NCI-H1417 treated with DMSO at 0.1 percent for 48 hours (cell line): ENCODE results near the gene MSI1.

ENCODE experiments used
- DNase-seq: peaks from one replicate; lab custom pipeline; 2025; lab: John Stamatoyannopoulos, UW

Gene MSI1

DNA sequence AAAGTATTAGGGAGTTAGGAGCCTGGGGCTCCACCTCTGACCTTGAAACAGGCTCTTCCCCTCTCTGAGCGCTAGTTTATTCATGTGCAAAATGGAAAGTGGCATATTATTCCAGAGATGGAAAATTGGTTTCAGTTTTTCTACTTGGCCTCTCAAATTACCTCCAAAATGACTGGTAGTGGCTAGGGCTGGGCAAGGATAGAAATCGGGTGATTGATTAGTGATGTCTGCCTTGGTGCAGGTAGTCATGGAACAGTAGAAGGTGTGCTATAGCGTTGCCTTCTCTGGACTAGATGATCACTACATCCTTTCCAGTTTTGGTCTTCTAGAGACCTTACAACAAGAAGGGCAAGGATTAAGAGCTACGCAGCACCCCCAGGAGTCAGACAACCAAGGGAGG lies 8.6 kb upstream of the MSI1 start:
- no peak for DNase-seq

DNA sequence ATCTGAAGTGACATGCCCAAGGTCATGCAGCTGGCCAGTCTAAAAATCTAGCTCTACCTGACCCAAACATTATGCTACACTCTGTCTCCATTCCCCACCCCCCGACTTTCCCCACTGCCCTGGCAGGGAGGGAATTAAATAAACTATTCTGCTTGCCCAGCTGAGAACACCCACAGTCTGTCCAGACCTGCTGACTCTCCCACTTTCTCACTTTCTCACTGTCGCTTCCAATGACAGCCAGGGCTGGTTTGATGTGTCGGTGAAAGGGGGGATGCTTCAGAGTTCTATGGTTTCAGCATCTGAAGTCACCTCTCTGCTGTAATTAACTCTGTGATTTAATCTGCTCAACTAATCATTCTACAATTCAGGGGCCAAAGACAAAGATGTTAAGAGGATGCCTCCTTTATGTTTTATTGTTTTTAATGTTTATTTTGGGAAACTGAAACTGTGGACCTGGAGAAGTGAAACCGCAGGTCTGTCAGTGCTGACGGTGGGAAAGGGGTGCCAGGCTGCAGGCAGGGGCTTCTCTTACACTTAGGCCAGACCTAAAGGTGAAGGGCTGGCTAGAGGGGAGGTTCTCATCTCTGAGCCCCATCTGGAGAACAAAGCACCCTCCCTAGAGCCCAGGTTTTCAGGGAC lies 8.1 kb upstream of the MSI1 start:
- DNase-seq: no peak

DNA sequence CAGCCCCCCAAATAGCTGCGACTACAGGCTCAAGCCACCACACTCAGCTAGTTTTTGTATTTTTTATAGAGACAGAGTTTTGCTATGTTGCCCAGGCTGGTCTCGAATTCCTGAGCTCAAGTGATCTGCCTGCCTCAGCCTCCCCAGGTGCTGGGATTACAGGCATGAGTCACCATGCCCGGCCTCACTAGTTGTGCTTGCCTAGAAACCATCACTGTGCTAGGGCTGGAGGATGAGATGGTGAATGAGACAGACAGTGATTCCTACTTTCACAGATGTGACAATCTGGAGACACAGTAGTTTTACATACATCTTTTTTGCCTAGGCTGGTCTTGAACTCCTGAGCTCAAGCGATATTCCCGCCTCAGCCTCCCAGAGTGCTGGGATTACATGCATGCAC lies 7.5 kb upstream of the MSI1 start:
- DNase-seq: no peak

DNA sequence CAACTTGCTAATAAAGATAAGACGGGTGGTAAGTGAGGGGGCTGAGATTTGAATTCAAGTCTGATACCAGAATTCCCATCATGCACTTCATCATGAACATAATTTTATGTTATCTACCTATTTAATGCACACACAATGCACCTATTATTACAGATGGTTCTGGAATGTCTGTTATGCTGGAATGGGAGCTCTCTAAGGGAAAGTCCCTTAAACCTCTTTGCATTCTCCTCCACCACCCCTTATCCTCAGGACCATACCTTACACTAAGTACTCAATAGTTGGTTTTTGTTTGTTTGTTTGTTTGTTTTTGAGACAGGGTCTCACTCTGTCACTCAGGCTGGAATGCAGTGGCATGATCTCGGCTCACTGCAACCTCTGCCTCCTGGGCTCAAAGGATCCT lies 7.0 kb upstream of the MSI1 start:
- no peak for DNase-seq

DNA sequence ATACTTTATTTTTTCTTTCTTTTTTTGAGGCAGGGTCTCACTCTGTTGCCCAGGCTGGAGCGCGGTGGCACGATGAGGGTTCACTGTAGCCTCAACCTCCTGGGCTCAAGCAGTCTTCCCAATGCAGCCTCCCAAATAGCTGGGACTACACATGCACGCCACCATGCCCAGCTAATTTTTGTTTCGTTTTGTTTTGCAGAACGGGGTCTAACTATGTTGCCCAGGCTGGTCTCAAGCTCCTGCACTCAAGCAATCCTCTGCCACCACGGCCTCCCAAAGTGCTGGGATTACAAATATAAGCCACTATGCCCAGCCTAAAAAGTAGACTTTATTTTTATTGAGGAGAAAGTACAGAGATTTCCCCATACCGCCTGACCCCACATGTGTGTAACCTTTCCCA lies 4.7 kb upstream of the MSI1 start:
- DNase-seq: no peak

DNA sequence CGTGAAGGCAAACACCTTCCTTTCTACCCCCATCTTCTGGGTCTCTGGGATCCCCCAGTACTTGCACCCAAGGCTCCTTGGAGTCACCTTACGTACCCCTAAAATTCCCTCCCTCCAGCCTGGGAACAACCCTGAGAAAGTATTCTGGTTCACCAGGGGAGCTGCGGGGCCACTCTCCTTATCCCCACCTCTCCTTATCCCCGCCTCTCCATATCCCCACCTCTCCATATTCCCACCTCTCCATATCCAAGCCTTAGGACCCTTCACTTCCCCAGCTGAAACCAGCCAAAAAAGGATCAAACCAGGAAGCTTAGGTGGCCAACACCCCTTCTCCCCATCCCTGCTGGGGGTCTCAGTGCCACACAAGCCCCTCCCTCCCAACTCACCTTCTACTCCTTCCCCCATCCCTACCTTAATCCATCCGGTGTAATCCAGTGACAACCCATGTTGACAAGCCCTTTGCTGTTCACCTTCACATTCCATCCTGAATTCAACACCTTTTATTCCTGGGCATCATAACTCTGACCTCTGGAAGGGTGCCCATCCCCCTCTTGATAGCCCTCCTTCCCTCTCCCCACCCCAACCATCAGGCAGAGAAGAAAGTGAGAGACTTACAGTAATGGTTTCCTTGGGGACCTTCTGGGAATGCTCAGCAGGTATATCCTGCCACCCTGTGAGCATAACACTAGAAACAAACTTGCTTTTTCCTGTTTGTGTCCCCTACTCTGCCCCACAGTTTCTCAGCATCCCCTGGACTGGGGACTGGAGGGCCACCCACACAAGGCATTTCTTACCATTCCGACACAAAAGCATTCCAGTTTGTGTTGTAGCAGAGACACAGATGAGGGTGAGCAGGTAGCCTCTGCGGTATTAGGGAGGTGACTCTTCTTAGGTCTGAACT lies 1.6 kb upstream of the MSI1 start:
- no peak for DNase-seq

DNA sequence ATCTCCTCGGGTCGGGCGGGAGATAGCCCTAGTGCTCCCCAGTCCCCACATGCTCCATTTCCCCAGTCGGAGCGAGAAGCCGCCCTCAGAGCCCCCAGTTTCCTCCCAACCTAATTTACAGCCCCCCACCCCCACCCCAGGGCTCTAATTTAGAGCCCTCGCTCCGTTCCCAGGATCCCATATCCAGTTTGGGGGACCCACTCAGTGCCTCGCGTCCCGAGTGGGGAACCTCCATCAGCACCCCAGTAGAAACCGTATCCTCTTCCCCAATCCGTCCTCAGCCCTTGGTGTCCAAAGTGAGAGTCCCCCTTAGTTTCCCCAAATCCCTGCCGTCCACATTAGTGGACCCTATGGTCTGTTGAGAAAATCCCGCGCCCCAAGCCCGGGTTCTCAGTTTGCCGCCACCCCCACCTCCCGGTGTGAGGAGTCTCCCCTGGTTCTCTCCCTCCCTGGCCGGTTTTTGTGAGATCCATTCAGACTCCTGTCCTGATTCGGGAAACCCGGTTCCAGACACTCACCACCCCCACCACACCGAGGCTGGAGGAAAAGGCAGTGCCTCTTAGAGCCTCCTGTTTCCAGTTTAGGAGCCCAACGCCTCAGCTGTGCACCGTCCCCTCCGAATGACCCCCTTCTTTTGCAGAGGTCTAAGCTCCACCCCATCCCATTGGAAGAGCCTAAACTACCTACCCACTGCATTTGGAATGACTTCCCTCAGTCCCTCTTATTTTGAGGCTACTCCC lies 809 bp upstream of the MSI1 start:
- DNase-seq: no peak

DNA sequence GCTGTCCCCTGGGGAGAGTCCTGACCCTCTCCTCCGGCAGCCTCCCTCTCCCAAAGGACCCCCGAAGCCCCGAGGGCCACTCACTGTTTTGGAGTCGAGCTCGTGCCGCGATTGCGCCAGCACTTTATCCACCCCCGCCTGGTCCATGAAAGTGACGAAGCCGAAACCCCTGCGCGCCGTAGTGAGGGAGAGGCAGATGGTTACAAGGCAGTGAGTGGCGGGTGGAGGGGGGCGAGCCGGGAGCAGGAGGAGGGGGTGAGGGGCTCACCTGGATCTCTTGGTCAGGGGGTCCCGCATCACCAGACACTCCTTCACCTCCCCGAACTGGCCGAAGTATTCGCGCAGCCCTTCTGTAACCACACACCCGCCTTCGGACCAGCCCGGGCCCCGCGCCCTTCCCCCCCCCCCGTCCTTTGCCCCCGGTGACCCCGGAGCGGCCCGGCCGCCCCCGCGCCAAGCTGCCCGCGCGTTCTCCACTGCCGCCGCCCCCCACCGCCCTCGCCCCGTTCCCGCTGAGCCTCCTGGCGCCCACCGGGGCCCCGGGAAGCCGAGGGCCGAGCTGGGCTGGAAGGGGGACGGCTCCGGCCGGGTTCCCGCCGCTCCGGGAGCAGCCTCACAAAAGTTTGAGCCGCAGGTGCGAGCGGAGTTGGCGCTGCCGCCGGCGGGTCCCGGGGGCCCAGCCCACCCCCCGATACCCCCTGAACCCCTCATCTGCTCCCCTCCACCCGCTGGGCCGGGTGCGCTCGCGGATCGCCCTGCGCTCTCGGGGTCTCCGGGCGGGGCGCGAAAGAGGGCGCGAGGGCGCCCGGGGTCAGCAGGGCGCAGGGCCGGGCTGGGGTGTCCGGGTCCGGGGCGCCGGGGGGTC lies 808 bp downstream of the MSI1 start:
- DNase-seq: no peak

DNA sequence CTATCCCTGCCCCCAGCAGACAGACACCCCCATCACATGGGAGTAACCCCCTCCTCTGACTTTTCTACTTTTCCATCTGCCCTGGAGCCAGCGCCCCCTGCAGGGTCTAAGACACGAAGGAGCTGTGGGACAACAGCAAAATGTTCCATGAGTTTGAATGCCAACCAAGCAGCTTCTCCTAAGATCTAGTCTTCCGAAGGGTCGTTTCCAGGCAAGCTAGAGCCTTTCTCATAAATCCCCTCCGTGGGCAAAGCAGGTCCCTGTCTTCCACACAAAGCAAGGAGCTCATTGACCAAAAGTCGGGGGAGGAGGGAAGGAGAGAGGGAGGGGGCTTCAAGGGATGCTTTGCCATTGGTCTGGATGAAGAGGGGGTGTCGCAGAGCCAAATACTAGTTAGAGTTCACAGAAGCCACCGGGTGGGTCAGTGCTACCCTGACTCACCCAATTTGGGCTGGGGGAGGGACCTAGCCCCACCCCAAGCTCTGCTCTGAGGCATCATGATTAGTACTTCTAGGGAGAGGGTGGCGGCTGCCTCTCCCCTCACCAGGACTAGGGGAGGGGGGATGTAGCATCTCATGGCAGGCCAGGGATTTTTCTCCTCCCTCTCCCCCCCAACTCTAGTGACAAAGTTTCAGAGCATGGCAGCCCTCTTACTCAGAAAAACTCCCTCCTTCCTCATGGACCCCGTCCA lies 1.6 kb downstream of the MSI1 start:
- no peak for DNase-seq

DNA sequence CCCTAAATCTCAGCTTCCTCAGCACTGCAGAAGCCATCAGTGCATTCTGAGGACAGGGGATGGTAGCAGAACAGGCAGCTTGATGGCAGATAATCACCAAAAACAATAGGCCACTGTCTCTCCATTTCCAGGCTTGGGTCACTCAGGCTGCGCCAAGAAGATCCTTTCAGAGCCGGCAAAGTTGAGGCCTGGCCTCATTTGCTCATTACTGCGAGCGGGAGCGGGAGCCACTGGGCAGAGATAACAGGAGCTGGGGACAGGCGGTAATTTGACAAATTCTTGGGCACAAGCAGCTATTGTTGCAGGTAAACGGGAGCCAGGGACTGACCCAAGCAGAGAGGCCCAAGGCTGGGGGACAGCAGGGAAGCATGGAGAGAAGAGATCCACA lies 2.1 kb downstream of the MSI1 start:
- no peak for DNase-seq

DNA sequence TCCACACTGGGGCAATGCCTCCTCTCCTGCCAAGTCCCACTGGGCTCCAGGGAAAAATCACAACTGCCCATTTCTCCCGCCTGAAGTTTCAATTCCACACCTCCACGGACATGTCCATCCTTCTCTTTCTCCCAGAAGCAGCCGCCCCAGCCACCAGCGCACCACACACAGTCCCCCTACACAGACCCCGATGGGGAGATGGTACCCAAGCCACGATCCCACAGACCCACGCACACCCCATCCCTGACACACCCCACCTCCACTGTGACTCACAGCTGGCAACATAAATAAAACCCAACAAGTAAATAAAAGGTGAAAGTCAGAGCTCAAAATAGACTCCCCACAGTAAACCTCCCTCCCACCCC lies 2.6 kb downstream of the MSI1 start:
- DNase-seq: no peak

DNA sequence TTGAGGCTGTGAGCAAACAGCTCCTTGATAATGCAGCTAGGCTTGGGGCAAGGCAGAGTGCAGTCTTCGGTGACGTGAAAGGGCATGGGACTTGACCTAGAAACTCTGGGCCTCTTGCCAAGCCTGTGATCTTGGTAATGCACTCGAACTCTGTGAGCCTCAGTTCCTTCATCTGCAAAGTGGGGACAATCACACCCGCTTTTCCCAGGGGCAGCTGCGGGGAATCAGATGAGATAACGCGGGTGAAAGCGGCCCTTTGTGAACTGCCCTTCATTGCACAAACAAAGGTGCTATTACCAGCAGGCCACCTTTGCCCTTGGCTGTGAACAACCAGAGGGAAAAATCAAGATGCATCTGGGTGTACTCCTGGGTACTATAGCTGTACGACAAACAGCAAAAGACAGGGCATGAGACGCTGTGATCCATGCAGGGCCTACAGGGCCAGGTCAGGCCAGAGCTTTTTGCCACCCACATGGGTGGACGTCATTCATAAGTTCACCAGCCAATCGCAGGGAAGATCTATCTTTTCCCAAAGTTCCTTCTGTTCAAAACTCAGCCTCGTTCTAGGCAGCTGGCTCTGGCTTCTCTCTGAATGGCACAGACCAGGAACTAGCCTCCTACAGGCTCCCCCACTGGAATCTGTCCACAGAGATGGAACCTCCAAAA lies 3.2 kb downstream of the MSI1 start:
- no peak for DNase-seq

DNA sequence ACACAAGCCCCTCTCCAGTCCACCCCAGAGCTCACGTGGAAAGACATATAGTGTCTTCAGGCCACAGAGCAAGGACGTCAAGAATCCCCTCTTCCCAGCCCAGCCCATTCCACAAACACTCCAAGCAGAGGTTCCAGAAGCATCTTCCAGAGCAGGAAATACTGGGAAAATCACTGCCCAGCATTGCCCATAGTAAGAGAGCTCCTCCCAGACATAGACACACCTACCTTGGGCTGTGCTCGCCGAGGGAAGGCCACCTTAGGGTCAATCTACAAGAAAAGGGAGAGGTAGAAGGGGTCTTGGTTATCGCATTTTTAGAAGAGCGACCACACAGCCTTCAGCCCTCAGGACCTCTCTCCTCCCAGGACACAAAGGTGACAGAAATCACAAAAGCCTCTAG lies 4.5 kb downstream of the MSI1 start:
- no peak for DNase-seq

DNA sequence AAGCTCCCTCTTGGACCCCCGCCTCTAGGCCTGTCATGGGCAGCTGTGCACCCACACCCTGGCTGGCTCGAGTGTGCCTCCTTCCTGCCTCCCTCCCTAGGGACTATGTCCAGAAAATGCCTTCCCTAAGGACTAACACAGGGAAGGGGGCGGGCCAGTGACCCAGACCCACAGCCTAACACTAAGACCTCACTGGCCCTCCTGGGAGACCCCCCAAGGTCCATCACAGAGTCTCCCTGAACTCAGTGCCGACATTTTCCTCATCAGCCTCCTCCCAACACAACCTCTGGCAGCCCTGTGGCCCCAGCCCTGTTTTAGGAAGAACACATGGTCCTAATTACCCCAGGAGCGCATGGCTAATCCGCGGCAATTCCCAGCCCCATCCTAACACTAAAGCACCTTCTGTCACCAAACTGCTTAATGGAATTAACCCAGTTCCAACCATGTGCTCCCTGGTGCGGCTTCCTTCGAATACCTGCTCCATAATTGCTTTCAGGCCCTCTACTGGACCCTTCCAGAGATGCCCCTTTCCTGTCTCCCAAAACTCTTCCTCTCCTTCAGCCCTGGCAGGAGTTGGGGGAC lies 5.6 kb downstream of the MSI1 start:
- DNase-seq: no peak

DNA sequence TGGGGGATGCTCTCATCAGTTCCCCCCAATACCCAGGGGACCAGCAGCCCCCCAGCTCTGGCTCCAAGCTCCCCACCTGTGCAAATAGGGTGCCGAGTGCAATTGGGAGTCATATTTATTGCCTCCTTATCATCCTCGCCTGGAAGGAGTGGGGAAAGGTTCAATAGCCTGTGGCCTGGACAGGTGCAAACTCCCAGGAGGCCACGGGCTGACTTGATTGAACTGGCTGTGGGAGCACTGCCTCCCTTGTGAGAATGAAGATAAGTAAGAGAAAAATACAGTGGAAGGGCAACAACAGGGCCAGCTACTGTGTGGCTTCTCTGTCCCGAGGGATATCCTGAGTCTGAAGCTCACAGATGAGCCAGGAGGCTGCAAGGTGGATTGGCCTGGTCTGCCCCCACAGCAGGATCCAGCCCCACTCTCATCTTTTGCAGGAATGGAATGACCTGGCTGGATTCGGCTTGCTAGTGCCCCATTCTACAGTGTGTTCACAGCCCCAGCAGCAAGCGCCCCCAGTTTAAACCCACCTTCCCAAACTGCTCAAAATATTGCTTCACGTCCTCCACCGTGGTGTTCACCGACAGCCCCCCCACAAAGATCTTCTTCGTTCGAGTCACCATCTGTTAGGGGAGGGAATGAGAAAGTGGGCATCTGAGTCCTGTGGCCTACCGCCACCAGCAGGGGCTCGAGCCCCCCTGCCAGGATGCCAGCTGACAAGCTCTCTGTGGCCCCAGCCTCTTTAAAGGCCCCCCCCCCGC lies 6.3 kb downstream of the MSI1 start:
- DNase-seq: no peak

DNA sequence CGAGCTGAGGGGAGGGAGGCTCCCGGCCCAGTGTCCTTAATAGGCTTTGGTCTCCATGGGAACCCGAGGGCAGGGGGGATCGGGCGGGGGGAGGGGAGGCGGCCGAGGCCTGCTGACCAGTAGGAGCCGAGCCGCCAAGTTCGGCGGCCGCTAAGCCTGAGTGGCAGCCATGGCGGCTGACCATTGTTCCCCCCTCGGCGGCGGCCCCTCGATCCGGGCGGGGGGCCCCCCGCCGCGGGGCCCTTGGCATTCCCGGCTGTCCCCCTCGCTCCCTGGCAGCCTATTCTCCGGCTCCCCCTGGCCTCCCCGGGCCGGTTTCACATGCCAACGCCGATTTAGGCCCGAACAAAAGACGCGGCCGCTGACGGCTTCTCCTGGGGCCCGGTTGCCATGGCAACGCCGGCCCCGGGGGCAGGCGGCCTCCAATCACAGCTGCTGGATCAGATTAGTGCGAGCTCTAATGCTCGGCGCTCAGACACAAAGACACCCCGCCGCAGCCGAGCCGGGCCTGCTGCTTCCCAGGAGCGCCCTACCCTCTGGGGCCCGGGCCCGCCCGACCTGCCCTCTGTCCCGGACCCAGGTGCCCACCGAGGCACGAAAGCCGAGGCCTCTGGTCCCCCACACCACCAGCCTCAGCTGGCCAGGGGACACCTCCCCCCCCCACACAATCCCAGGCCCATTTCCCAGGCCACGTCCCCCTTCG lies 7.3 kb downstream of the MSI1 start:
- peak; percentile 79 for DNase-seq

DNA sequence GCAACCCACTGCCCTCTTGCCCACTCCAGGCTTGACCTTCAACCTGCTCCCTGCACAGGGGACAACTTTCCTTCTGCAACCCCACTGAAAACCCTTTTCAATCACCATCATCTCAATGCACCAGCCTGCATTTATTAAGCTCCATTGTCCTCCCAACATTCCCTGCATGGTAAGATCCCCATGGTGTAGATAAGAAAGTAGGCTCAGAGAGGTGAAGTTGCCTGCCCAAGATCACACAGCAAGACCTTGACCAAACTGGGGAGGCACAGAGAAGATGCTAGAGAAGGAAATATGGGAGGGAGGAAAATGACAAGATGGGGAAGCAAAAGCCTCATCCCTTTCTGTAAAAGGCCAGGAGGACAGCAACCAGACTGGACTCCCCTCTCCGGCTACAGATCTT lies 9.8 kb downstream of the MSI1 start:
- no peak for DNase-seq

DNA sequence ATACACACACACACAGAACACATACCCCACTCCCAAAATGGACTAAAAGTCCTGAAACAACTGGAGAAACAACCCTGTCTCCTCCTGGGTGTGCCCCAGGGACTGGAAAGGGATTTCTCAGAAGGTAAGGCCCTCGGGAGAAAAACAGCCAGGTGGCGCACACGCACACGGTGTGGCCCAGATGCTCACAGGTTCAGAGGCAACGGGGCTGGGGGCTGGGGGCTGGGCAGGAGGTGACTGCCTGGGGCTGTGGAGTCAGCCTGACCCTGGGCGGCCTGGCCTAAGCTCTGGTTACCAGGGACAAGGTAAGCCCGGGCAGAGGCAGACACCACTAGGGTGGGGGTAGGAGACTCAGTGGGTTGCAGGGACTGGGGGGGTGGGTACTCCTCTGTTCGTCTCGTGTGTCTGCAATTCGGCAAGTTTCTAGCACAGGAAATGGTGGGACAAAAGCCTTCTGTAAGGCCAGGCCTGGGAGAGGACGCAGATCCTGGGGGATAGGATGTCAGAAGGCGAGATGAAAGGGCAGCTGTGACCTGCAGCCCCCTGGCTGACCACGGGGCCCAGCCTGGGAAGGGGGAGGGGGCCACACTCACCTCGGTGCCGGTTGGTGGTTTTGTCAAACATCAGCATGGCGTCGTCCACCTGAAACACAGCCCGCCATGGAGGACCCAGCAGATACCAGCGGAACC lies 10.4 kb downstream of the MSI1 start:
- DNase-seq: no peak

DNA sequence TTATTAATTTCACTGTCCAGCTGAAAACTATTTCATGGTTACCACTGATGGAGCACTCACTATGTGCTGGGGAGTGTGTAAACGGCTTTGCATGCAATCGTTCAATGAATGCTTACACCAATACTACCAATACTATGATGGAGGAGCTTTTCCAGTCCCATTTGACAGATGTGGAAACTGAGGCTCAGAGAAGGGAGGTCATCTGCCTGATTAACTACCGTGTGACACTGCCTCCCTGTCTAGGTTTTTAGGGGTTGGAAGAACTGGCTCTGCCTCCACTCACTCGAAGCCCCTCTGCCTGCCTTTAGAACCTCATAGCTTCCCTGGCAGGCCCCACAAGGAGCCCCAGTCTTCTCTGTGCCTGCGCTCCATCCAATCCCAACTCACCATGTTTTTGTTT lies 11.9 kb downstream of the MSI1 start:
- DNase-seq: no peak
